ENCODE data around the gene PTPRO.

Gene PTPRO

DNA sequence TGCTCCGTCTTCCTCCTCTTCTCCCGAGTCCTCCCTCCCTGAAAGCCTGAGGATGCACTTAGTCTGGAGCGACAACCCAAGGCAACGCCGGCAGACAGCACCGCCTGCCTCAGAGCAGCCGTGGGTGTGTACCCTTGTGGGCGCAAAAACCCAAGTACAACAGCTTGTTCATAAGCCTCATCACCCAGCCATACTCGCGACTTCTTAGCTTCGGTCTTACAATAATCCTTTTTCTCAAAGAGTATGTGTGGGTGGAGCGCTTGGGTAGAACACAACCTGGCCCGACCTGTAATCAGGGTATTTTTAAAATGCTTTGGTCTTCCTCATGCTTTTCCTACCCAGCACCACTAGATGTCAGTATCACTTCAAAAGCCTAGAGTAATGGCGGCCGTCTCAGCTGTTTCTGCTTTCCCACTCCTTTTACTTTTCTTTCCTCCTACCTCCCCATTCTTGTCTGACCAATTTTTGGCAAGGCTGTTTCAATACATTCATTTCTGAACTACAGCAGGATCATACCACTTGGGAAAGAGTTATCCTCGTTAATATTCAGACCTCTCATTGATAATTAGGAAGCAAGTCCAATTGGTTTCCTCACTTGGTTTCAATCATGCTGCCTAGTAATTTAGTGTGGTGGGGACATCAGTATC lies 268.0 kb downstream of the PTPRO start:
- intact Hi-C loops (cut with DNase I; ENCODE audit: low total_unique reads): loop anchor here (2.0 to 10.0 kb wide), 2 partner anchors 194 to 266 kb away; partner anchors contain the start of gene EPS8
- Histone ChIP-seq H3K4me1 (peaks cover 0 to 8% (median 0%) of the 10 kb centered on the region in 4 donors), H3K9me3 (no peaks in the 10 kb centered on the region), H3K27me3 (no peaks in the 10 kb centered on the region), H3K36me3 (no peaks in the 10 kb centered on the region), H3K27ac (peak overlapping the region; percentile 51 to 57), H3K4me3 (peak overlapping the region; percentile 38 to 45)
- TF ChIP-seq, protein P1, sequence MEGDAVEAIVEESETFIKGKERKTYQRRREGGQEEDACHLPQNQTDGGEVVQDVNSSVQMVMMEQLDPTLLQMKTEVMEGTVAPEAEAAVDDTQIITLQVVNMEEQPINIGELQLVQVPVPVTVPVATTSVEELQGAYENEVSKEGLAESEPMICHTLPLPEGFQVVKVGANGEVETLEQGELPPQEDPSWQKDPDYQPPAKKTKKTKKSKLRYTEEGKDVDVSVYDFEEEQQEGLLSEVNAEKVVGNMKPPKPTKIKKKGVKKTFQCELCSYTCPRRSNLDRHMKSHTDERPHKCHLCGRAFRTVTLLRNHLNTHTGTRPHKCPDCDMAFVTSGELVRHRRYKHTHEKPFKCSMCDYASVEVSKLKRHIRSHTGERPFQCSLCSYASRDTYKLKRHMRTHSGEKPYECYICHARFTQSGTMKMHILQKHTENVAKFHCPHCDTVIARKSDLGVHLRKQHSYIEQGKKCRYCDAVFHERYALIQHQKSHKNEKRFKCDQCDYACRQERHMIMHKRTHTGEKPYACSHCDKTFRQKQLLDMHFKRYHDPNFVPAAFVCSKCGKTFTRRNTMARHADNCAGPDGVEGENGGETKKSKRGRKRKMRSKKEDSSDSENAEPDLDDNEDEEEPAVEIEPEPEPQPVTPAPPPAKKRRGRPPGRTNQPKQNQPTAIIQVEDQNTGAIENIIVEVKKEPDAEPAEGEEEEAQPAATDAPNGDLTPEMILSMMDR (IDR thresholded peaks at IDR 0.05): peak; percentile 84 to 93
- peak in 1 of 2 donors; percentile 31 for DNase-seq

- TF ChIP-seq, protein P1 (IDR thresholded peaks at IDR 0.05): no peak
- no peaks in the 10 kb centered on the region for H3K9me3 ChIP-seq
- no peak overlapping the region for H3K27ac ChIP-seq
- H3K27me3 ChIP-seq: no peaks in the 10 kb centered on the region
- peaks cover 0 to 8% (median 0%) of the 10 kb centered on the region in 4 donors for H3K4me1 ChIP-seq
- DNase-seq: no peak
- intact Hi-C loops (cut with DNase I; ENCODE audit: low total_unique reads): loop anchor here (2.0 to 10.0 kb wide), 2 partner anchors 193 to 265 kb away; partner anchors contain the start of gene EPS8
- no peaks in the 10 kb centered on the region for H3K36me3 ChIP-seq
- no peak overlapping the region for H3K4me3 ChIP-seq
Observed at GRCh38 chr12:15591811-15592210, 269.5 kb downstream of the PTPRO start.

- intact Hi-C loops (cut with DNase I; ENCODE audit: low total_unique reads): loop anchor here (10.0 kb wide), 1 partner anchor 192 kb away; the partner anchor contains the start of gene EPS8
- Histone ChIP-seq H3K4me3 (no peak overlapping the region), H3K4me1 (peaks cover 0 to 8% (median 0%) of the 10 kb centered on the region in 4 donors), H3K27me3 (no peaks in the 10 kb centered on the region), H3K27ac (no peak overlapping the region), H3K9me3 (no peaks in the 10 kb centered on the region), H3K36me3 (no peaks in the 10 kb centered on the region)
- TF ChIP-seq, protein P1 (IDR thresholded peaks at IDR 0.05): no peak
- DNase-seq: no peak
Observed at GRCh38 chr12:15592934-15593333, 270.6 kb downstream of the PTPRO start.

DNA sequence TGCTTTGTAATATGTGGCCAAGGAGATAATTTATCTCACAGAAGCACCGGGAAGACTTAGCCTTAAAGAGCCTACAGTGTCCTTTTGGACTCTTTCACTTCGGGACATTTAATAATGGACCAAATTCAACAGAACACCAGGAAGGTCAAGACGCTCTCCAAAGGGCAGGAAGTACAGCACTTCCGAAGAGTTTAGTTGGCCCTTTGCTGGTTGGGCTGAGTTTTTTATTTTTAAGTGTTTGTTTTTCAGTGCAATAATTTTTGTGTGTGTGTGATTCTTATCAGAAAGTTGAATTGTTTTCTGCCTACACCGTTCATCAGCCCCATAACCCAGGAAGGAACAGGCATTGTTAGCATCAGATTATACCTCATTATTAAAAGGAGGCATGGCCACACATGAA lies 273.9 kb downstream of the PTPRO start:
- intact Hi-C loops (cut with DNase I; ENCODE audit: low total_unique reads): loop anchor here (10.0 kb wide), 1 partner anchor 189 kb away; the partner anchor contains the start of gene EPS8
- no peak for DNase-seq
- Histone ChIP-seq H3K4me1 (peaks cover 0 to 13% (median 8%) of the 10 kb centered on the region in 4 donors), H3K27ac (no peak overlapping the region), H3K4me3 (no peak overlapping the region), H3K27me3 (no peaks in the 10 kb centered on the region), H3K36me3 (no peaks in the 10 kb centered on the region), H3K9me3 (no peaks in the 10 kb centered on the region)
- TF ChIP-seq, protein P1 (IDR thresholded peaks at IDR 0.05): no peak

GRCh38 chr12:15597125-15597830 lies 275.0 kb downstream of the PTPRO start:
- no peak overlapping the region for H3K4me3 ChIP-seq
- no peaks in the 10 kb centered on the region for H3K27me3 ChIP-seq
- no peak overlapping the region for H3K27ac ChIP-seq
- H3K9me3 ChIP-seq: no peaks in the 10 kb centered on the region
- intact Hi-C loops (cut with DNase I; ENCODE audit: low total_unique reads): loop anchor here (10.0 kb wide), 1 partner anchor 188 kb away; the partner anchor contains the start of gene EPS8
- H3K36me3 ChIP-seq: no peaks in the 10 kb centered on the region
- DNase-seq: no peak
- H3K4me1 ChIP-seq: peaks cover 0 to 13% (median 8%) of the 10 kb centered on the region in 4 donors
- TF ChIP-seq, protein P1 (IDR thresholded peaks at IDR 0.05): no peak
